PC-9 (cell line): ENCODE results near the gene EGFR. TPM values are rescaled to one million over a fixed set of nuclear protein-coding genes. Genes with fewer than 3 reads are reported as not detected.

ENCODE experiments used
- BruUV-seq: library from RNA; stranded (reverse); fragments of 400-500 nt; replicated peaks from 2 replicates; lab custom pipeline; 2021; lab: Mats Ljungman, UMichigan
- CTCF ChIA-PET: fragments of 300-600 bp; sonication (Branson Sonifier 250); formaldehyde crosslinking; loops from one replicate; lab custom pipeline; 2022; ENCODE audit warnings: antibody characterized with exemption; lab: Charles Lee
- POLR2A ChIA-PET: fragments of 300-600 bp; sonication (Branson Sonifier 250); formaldehyde crosslinking; loops from one replicate; lab custom pipeline; 2022; ENCODE audit warnings: antibody characterized with exemption; ENCODE audit not compliant: unreplicated experiment; lab: Charles Lee
- DNase-seq, 2 experiments: peaks; one replicate each; pipeline versions ENCODE4 v3.0.0 to v3.0.0-alpha.2; 2015 to 2022; ENCODE audit warnings: mixed read lengths in 1 of 2
- H2AFZ ChIP-seq: fragments of 200-600 bp; sonication (generic); 2 replicates; pipeline ENCODE4 v1.8.1; 2017; ENCODE audit warnings: antibody characterized with exemption
- H3F3A ChIP-seq: fragments of 200-600 bp; sonication (generic); 2 replicates; pipeline ENCODE4 v1.8.1; 2017; ENCODE audit warnings: antibody characterized with exemption, mild to moderate bottlenecking, low read depth; ENCODE audit not compliant: insufficient read depth
- H3K27ac ChIP-seq: fragments of 200-600 bp; sonication (generic); 2 replicates; pipeline ENCODE4 v1.6.1; 2016; ENCODE audit warnings: mixed run types
- H3K27me3 ChIP-seq: fragments of 200-600 bp; sonication (generic); 2 replicates; pipeline ENCODE4 v1.6.1; 2016; ENCODE audit warnings: low read depth, mixed run types; ENCODE audit not compliant: insufficient read depth
- H3K36me3 ChIP-seq: fragments of 200-600 bp; sonication (generic); 2 replicates; pipeline ENCODE4 v1.6.1; 2016; ENCODE audit warnings: low read depth, mixed run types
- H3K4me1 ChIP-seq: fragments of 200-600 bp; sonication (generic); replicated peaks from 2 replicates; pipeline ENCODE4 v1.6.1; 2016; ENCODE audit warnings: mixed run types; ENCODE audit not compliant: insufficient read depth
- H3K4me2 ChIP-seq: fragments of 200-600 bp; sonication (generic); 2 replicates; pipeline ENCODE4 v1.6.1; 2017; ENCODE audit warnings: mixed run types
- H3K4me3 ChIP-seq: fragments of 200-600 bp; sonication (generic); 2 replicates; pipeline ENCODE4 v1.6.1; 2016; ENCODE audit warnings: mixed run types
- H3K79me2 ChIP-seq: fragments of 200-600 bp; sonication (generic); 2 replicates; pipeline ENCODE4 v1.6.1; 2017; ENCODE audit warnings: low read depth, mixed run types
- H3K9me2 ChIP-seq: fragments of 200-600 bp; sonication (generic); 2 replicates; pipeline ENCODE4 v1.8.1; 2017; ENCODE audit warnings: mild to moderate bottlenecking; ENCODE audit not compliant: insufficient read depth
- H3K9me3 ChIP-seq: fragments of 200-600 bp; sonication (generic); 2 replicates; pipeline ENCODE4 v1.8.1; 2016; ENCODE audit warnings: low read depth; ENCODE audit not compliant: insufficient read depth
- H4K20me1 ChIP-seq: fragments of 200-600 bp; sonication (generic); 2 replicates; pipeline ENCODE4 v1.8.1; 2017; ENCODE audit not compliant: insufficient read depth
- CTCF ChIP-seq: fragments of 200-600 bp; sonication (generic); conservative IDR thresholded peaks from 2 replicates; pipeline ENCODE4 v1.6.1; 2017; ENCODE audit warnings: mixed run types, antibody characterized with exemption, mild to moderate bottlenecking, moderate library complexity
- EZH2 ChIP-seq: fragments of 200-600 bp; sonication (generic); IDR thresholded peaks from 2 replicates; pipeline ENCODE4 v1.8.0; 2017; ENCODE audit warnings: antibody characterized with exemption, low read depth
- intact Hi-C: fragments of 100-400 bp; cut with micrococcal nuclease; formaldehyde crosslinking; loops from one replicate; pipeline ENCODE4 v1.10.0; 2022; ENCODE audit not compliant: unreplicated experiment
- total RNA-seq: library from RNA; stranded (reverse); gene quantifications from 2 replicates; pipeline ENCODE4 v1.2.3, GENCODE V29; 2021

Gene EGFR
- total RNA-seq, 1 experiment from 2014 or later = 342 TPM

- TF ChIP-seq CTCF (peak; percentile 5; the same call in 1 of the 2 replicates), EZH2 (no peak)
- 0 out of 2 replicates have a peak, but pooled peaks cover 5% of the 10 kb centered on the region for H3K9me3 ChIP-seq
- H4K20me1 ChIP-seq = no peaks in the 10 kb centered on the region
- H3K36me3 ChIP-seq = peaks cover 43% of the 10 kb centered on the region
- H3F3A ChIP-seq = peaks cover 91% of the 10 kb centered on the region
- peak overlapping the region; percentile 72 for H3K4me2 ChIP-seq
- DNase-seq = peak; percentile 88 to 100
- H2AFZ ChIP-seq = no peak overlapping the region
- BruUV-seq = no TSS peak
- no peaks in the 10 kb centered on the region; the same call in 1 of the 2 replicates for H3K9me2 ChIP-seq
- H3K27ac ChIP-seq = peak overlapping the region; percentile 92
- peaks cover 90% of the 10 kb centered on the region for H3K79me2 ChIP-seq
- CTCF ChIA-PET = interaction anchor here (0.9 to 1.9 kb wide), 5 partner anchors 12 to 121 kb away, joined by 3 to 7 read pairs (median 6); no protein-coding TSS in a partner anchor
- intact Hi-C loops = loop anchor here (1.0 to 2.0 kb wide), 12 partner anchors 12 to 295 kb away; no protein-coding TSS in a partner anchor
- peaks cover 70% of the 10 kb centered on the region for H3K4me1 ChIP-seq
- no peaks in the 10 kb centered on the region for H3K27me3 ChIP-seq
- peak overlapping the region; percentile 39 for H3K4me3 ChIP-seq
- POLR2A ChIA-PET = interaction anchor here (0.7 to 1.5 kb wide), 11 partner anchors 9 to 917 kb away, joined by 3 to 24 read pairs (median 6); partner anchors contain the start of genes CCT6A and PSPH
Measured at GRCh38 chr7:55133630-55134358, 115.0 kb downstream of the EGFR start.

DNA sequence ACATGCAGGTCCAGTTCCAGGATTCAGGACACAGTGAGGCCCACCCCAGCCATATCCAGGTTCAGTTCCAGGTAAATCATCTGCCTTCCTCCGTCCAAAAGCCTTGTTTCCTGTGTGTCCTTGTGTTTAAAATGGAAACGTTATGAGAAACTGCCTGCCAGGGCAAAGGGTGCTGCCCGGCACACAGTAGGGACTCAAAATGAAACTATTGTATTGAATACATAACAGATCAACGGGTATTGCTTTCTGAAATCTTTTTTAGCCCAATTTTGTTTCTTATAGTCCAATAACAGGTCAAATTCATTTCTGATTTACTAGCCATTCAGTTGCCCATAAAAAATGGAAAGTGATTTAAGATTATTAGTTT lies 115.5 kb downstream of the EGFR start:
- no peaks in the 10 kb centered on the region for H3K27me3 ChIP-seq
- H3K9me3 ChIP-seq = peaks cover 7% of the 10 kb centered on the region; the same call in 1 of the 2 replicates
- CTCF ChIA-PET = no interaction called here
- peak overlapping the region; percentile 92 for H3K27ac ChIP-seq
- TF ChIP-seq CTCF (no peak), EZH2 (no peak)
- no peak overlapping the region; the same call in 1 of the 2 replicates for H3K4me3 ChIP-seq
- peaks cover 90% of the 10 kb centered on the region for H3K79me2 ChIP-seq
- intact Hi-C loops = no loop called here
- H3K9me2 ChIP-seq = no peaks in the 10 kb centered on the region; the same call in 1 of the 2 replicates
- H2AFZ ChIP-seq = no peak overlapping the region
- peaks cover 64% of the 10 kb centered on the region for H3K4me1 ChIP-seq
- peak overlapping the region; percentile 72 for H3K4me2 ChIP-seq
- H3K36me3 ChIP-seq = peaks cover 48% of the 10 kb centered on the region
- peaks cover 90% of the 10 kb centered on the region for H3F3A ChIP-seq
- DNase-seq = no peak
- POLR2A ChIA-PET = no interaction called here
- no peaks in the 10 kb centered on the region for H4K20me1 ChIP-seq
- no TSS peak for BruUV-seq

DNA sequence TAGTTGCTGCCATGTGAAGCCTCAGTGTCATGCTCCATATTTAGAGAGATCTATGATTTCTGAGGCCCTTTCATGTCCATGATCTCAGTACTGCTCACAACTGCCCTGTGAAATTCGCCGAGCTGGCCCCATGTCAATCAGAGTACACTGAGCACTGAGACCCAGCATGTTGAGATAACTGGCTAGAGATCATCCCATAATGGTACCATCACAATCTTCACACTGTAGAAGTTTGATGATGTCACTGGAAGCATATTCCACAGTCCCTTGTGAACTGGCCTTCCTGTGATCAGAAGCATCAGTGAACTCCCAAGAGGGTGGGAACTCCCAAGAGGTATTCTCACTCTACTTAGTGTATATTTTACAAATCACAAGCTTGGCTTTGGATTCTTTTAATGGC lies 116.0 kb downstream of the EGFR start:
- H3K9me2 ChIP-seq = no peaks in the 10 kb centered on the region; the same call in 1 of the 2 replicates
- H2AFZ ChIP-seq = no peak overlapping the region
- H3K4me1 ChIP-seq = peaks cover 60% of the 10 kb centered on the region
- BruUV-seq = no TSS peak
- peaks cover 53% of the 10 kb centered on the region for H3K36me3 ChIP-seq
- CTCF ChIA-PET = no interaction called here
- intact Hi-C loops = no loop called here
- peaks cover 91% of the 10 kb centered on the region for H3K79me2 ChIP-seq
- H3K27me3 ChIP-seq = no peaks in the 10 kb centered on the region
- no peak for TF ChIP-seq EZH2
- TF ChIP-seq CTCF = no peak
- H3K9me3 ChIP-seq = peaks cover 7% of the 10 kb centered on the region; the same call in 1 of the 2 replicates
- no peak overlapping the region for H3K4me3 ChIP-seq
- H3K4me2 ChIP-seq = peak overlapping the region; percentile 72
- H4K20me1 ChIP-seq = no peaks in the 10 kb centered on the region
- no peak for DNase-seq
- POLR2A ChIA-PET = no interaction called here
- peaks cover 90% of the 10 kb centered on the region for H3F3A ChIP-seq
- peak overlapping the region; percentile 92 for H3K27ac ChIP-seq
